Inferior parietal cortex (tissue), 1 donor: ENCODE measurements around the gene ZSCAN20.

Source experiments
- DNase-seq: peaks from one replicate; pipeline ENCODE4 v3.0.0-alpha.2; 2016; ENCODE audit errors: extremely low spot score

Gene ZSCAN20

DNA sequence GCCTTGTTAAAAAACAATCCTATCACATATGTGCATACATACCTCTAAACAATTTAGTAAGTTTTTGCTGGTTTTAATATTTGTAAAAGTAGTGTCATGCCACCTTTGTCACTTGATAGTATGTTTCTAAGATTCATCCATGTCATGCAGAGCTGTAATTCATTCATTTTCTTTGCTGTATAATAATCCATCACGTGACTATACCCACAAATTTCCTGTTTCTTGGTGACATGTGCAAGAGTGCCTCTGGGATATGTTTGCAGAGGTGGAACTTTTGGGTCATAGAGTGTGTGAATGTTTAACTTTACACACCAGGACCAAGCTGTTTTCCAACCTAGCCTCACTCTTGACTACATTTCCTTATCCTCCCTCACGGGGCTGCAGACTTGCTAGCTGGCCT is 62.9 kb downstream of the ZSCAN20 start:
- DNase-seq = no peak

DNA sequence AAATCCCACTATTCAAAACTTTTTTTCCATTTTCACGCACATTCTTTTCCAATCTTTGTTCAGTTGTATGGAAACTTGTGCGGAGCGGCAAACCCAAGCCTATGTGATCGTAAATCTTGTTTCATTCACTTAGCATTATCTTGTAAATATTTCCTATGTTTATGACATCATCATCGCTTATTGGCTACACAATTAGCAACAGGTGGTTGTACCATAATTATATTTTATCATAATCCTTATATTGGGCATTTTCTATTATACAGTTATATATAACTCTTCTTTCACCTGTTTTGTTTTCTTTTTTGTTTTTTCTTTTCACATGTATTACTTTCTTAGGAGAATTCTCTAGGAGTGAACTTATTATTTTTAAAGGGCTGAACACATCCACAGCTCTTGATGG is 65.4 kb downstream of the ZSCAN20 start:
- DNase-seq = no peak

DNA sequence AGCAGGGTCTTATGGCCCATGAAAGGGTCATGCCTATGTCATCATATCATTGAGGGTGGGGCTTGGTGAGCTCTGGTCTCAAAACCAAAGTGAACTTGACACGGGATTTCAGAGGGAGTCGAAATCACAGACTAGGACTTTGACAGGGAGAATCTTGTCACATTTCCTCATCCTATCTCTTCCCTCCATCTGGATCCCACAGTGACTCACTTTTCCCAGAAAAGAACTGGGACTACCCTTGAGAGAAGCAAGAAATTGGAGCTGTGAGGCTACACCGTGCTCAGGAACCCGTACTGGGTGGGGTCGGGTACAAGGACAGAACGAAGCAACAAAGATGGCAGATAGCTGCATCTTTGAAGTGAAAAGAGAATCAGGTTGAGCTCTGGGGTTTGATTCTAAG is 69.5 kb downstream of the ZSCAN20 start:
- no peak for DNase-seq
